Neural cell (in vitro differentiated cells): ENCODE data around the gene NME4.

Experiments used
- CTCF ChIP-seq: fragments of 450-650 bp; IDR thresholded peaks from 2 replicates; pipeline ENCODE4 v1.5.1; 2014; ENCODE audit warnings: antibody characterized with exemption, mild to moderate bottlenecking, moderate library complexity; ENCODE audit not compliant: poor library complexity, severe bottlenecking
- EZH2 ChIP-seq: fragments of 200-600, 300-800 bp; shearing (Covaris generic), sonication (generic); IDR thresholded peaks from 2 replicates; pipeline ENCODE4 v1.6.1; 2014; ENCODE audit warnings: antibody characterized with exemption, low read length, borderline replicate concordance, mild to moderate bottlenecking; ENCODE audit not compliant: insufficient read depth, poor library complexity, severe bottlenecking
- MXI1 ChIP-seq: fragments of 450-650 bp; conservative IDR thresholded peaks from 2 replicates; pipeline ENCODE4 v1.6.1; 2014; ENCODE audit warnings: antibody characterized with exemption, mild to moderate bottlenecking; ENCODE audit not compliant: poor library complexity, severe bottlenecking
- POLR2AphosphoS5 ChIP-seq: IDR thresholded peaks from 2 replicates; pipeline ENCODE4 v1.6.1; 2012
- REST ChIP-seq: IDR thresholded peaks from 2 replicates; pipeline ENCODE4 v1.6.1; 2012; ENCODE audit warnings: borderline replicate concordance
- SMC3 ChIP-seq: fragments of 450-650 bp; conservative IDR thresholded peaks from 2 replicates; pipeline ENCODE4 v1.6.1; 2014; ENCODE audit warnings: antibody characterized with exemption, mild to moderate bottlenecking, moderate library complexity; ENCODE audit not compliant: poor library complexity

- TF ChIP-seq CTCF = no peak
- TF ChIP-seq REST = no peak
- no peak for TF ChIP-seq MXI1
- no peak for TF ChIP-seq SMC3
- TF ChIP-seq EZH2 = no peak
- TF ChIP-seq POLR2AphosphoS5 = no peak
Measured at GRCh38 chr16:440627-441026, 43.6 kb downstream of the NME4 start.
